Endothelial cell of hepatic sinusoid (primary cell): Measurements from ENCODE around the gene RGS6.

Experiments
- in situ Hi-C: cut with HindIII; loops from 2 replicates; pipeline ENCODE4 v1.10.0; 2017; ENCODE audit warnings: low sequenced_read_pairs

Gene RGS6

GRCh38 chr14:72541546-72541945 is 609.3 kb downstream of the RGS6 start:
- in situ Hi-C loops: loop anchor here (5.0 kb wide), 1 partner anchor 326 kb away; no protein-coding TSS in a partner anchor

- in situ Hi-C loops: loop anchor here (5.0 kb wide), 1 partner anchor 324 kb away; no protein-coding TSS in a partner anchor
These were observed 611.1 kb downstream of the RGS6 start for GRCh38 chr14:72543341-72543740.

DNA sequence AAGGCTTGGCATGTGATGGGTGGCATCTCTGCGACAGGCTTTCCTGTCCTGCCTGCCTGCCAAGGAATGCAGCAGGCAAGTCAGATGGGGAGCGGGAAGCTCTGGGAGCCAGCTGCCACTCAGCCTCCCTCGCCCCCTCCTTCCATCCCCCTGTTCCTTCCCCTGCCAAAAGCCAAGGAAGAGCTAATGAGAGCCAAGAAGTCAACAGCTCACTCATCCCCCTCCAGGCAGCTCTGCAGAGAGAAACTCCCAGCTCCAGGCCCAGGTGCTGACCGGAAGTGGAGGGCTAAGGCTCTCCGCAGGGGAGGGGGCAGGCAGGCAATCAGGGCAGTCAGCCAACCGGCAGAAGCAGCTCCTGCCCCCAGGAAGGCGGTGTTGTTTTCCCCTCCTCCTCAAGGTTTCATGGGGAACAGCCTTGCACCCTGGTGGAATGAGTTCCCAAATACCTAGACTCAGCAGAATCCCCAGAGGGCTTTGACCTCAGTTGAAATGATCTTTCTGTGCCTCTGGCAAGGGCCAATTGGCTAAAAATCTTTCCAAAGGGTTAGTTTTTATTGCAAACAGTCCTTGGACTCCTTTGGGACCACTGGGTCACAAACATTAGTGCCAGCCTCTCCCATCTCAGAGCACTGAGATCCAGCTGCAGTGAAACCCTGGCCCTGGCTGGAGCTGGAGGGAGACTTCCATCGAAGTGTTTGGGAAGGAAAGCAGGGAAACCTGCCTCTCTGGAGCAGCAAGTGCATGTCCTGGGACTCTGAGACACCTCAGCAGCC is 612.6 kb downstream of the RGS6 start:
- in situ Hi-C loops: loop anchor here (5.0 kb wide), 1 partner anchor 322 kb away; no protein-coding TSS in a partner anchor

- in situ Hi-C loops: no loop called here
These were observed 613.4 kb downstream of the RGS6 start for GRCh38 chr14:72545411-72546311.

- in situ Hi-C loops: no loop called here
These were observed 614.3 kb downstream of the RGS6 start for GRCh38 chr14:72546344-72547016.

DNA sequence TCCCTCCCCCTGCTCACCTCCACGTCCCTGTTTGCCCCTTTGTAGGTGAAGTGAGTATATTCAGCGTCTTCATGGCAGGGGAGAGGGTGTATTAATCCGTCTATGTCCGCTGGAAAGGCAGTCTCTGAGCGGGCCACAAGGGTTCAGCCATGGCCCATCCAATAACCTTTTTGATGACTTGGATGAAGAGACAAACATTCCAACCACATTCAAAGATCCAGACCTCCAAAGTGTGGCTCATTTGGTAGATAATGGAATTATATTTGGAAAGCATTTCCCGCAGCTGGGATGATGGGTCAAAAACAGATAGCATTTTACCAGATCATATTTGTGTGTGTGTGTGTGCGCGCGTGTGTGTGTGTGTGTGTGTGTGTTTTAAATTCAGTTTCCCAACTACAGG is 615.8 kb downstream of the RGS6 start:
- in situ Hi-C loops: no loop called here

GRCh38 chr14:72549026-72549425 is 616.8 kb downstream of the RGS6 start:
- in situ Hi-C loops: no loop called here

DNA sequence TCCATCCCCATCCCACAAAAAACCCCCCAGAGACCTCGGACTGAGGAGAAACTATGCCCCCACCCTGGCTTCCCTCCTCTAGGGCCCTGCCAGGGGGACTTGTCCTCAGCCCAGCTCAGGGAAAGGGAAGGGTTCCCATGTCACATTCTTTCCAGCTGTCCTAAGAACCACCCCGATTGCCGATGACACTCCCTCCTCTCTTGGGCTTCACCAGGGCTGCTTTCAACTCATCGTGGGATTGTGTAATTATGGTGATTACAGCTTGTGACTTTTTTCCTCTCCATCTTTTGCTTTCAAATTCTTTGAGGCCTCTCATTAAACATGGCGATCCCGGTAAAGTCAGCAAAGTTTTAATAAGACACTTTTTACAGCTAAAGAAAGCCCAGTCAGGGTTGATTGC is 617.6 kb downstream of the RGS6 start:
- in situ Hi-C loops: no loop called here

- in situ Hi-C loops: no loop called here
These were observed 618.3 kb downstream of the RGS6 start for GRCh38 chr14:72550513-72550912.

- in situ Hi-C loops: no loop called here
These were observed 620.0 kb downstream of the RGS6 start for GRCh38 chr14:72552236-72552635.

GRCh38 chr14:72553161-72553560 is 620.9 kb downstream of the RGS6 start:
- in situ Hi-C loops: no loop called here

- in situ Hi-C loops: no loop called here
These were observed 621.4 kb downstream of the RGS6 start for GRCh38 chr14:72553656-72554055.

GRCh38 chr14:72554401-72554800 is 622.2 kb downstream of the RGS6 start:
- in situ Hi-C loops: no loop called here

- in situ Hi-C loops: no loop called here
These were observed 622.9 kb downstream of the RGS6 start for GRCh38 chr14:72554994-72555608.

GRCh38 chr14:72555609-72556000 is 623.4 kb downstream of the RGS6 start:
- in situ Hi-C loops: no loop called here

- in situ Hi-C loops: no loop called here
These were observed 625.4 kb downstream of the RGS6 start for GRCh38 chr14:72557671-72558070.

- in situ Hi-C loops: no loop called here
These were observed 626.5 kb downstream of the RGS6 start for GRCh38 chr14:72558721-72559120.

- in situ Hi-C loops: no loop called here
These were observed 627.0 kb downstream of the RGS6 start for GRCh38 chr14:72559202-72559601.

- in situ Hi-C loops: no loop called here
These were observed 627.5 kb downstream of the RGS6 start for GRCh38 chr14:72559669-72560255.

DNA sequence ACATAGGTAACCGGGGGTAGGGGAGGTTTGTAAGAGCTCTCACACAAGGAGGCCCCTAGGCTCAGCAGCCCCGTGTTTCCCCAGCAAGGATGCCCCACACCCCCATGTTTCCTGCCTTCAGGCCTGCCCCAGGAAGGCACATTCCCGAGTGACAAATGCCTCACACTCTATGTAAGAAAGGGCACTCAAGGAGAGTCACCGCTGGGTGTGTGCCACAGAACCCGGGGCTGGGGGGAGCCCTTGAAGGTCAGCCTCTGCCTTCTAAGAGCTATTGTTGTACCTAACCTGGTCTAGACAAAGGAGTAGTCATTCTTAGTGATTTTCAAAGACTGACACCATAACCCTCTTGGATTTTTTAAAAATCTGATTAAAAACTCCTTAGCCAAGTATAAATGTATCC is 628.1 kb downstream of the RGS6 start:
- in situ Hi-C loops: no loop called here
